ENCODE measurements around the gene ZNF208. TPM values are rescaled to one million over a fixed set of nuclear protein-coding genes. Genes with fewer than 3 reads are reported as not detected.
"Not testable (repeated sequence)": the region's sequence is repeated elsewhere in the genome, so short reads cannot be mapped to it uniquely, and the experiment has no call there.

Gene ZNF208
- total RNA-seq, 1 donor from 2014 or later, result 6.3 TPM

- Histone ChIP-seq H3K9me3 (no peaks in the 10 kb centered on the region), H3K4me1 (no peaks in the 10 kb centered on the region), H3K27me3 (no peaks in the 10 kb centered on the region), H3K36me3 (no peaks in the 10 kb centered on the region), H3K27ac (no peak overlapping the region), H3K4me3 (no peak overlapping the region)
- DNase-seq, result no peak
- intact Hi-C loops (cut with DNase I), result no loop called here
- TF ChIP-seq CTCF (IDR thresholded peaks at IDR 0.05), result no peak
- ATAC-seq, result no peak
These were observed 108.9 kb downstream of the ZNF208 start for GRCh38 chr19:21901861-21902260.

- no peak for DNase-seq
- Histone ChIP-seq H3K9me3 (no peaks in the 10 kb centered on the region), H3K36me3 (no peaks in the 10 kb centered on the region), H3K4me3 (no peak overlapping the region), H3K27me3 (no peaks in the 10 kb centered on the region), H3K4me1 (no peaks in the 10 kb centered on the region), H3K27ac (no peak overlapping the region)
- no peak for TF ChIP-seq CTCF (IDR thresholded peaks at IDR 0.05)
- ATAC-seq, result no peak
- intact Hi-C loops (cut with DNase I), result no loop called here
These were observed 110.3 kb downstream of the ZNF208 start for GRCh38 chr19:21900401-21900800.

- DNase-seq (no peak), ATAC-seq (no peak)
- no peak overlapping the region for H3K27ac ChIP-seq
- no peaks in the 10 kb centered on the region for H3K4me1 ChIP-seq
- H3K9me3 ChIP-seq, result no peaks in the 10 kb centered on the region
- no peak overlapping the region for H3K4me3 ChIP-seq
- no peaks in the 10 kb centered on the region for H3K27me3 ChIP-seq
- no peaks in the 10 kb centered on the region for H3K36me3 ChIP-seq
- intact Hi-C loops (cut with DNase I), result no loop called here
- no peak for TF ChIP-seq CTCF (IDR thresholded peaks at IDR 0.05)
These were observed 119.7 kb downstream of the ZNF208 start for GRCh38 chr19:21891086-21891485.

- intact Hi-C loops (cut with DNase I); H3K9me3 ChIP-seq; H3K27ac ChIP-seq; H3K36me3 ChIP-seq; H3K4me3 ChIP-seq; H3K27me3 ChIP-seq; ATAC-seq; H3K4me1 ChIP-seq: not testable (repeated sequence)
- peak; percentile 66 for DNase-seq
- TF ChIP-seq CTCF (IDR thresholded peaks at IDR 0.05), result peak; percentile 45
These were observed 120.7 kb downstream of the ZNF208 start for GRCh38 chr19:21890017-21890416.

GRCh38 chr19:21885516-21885915 is 125.2 kb downstream of the ZNF208 start:
- H3K27ac ChIP-seq; H3K4me3 ChIP-seq; H3K9me3 ChIP-seq; H3K36me3 ChIP-seq; intact Hi-C loops (cut with DNase I); H3K4me1 ChIP-seq; ATAC-seq; H3K27me3 ChIP-seq; DNase-seq: not testable (repeated sequence)

GRCh38 chr19:21884786-21885185 is 126.0 kb downstream of the ZNF208 start:
- H3K9me3 ChIP-seq; H3K36me3 ChIP-seq; H3K4me1 ChIP-seq; H3K27me3 ChIP-seq; intact Hi-C loops (cut with DNase I); ATAC-seq; DNase-seq; H3K27ac ChIP-seq; H3K4me3 ChIP-seq: not testable (repeated sequence)

DNA sequence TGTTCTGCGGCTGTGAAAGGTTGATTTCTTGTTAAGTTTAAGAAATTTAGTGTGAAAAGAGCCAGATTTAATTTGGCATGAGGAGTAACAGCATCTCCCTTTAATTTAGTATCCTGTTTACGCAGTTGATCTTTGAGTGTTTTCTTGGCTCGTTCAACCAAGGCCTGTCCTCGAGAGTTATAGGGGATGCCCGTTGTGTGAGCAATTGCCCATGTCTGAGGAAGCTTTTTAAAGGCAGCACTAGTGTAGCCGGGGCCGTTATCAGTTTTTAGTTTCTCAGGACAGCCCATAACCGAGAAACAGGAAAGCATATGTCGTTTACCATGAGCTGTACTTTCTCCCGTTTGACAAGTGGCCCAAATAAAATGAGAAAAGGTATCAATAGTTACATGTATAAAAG is 127.2 kb downstream of the ZNF208 start:
- DNase-seq (no peak), ATAC-seq (no peak)
- intact Hi-C loops (cut with DNase I), result no loop called here

More for the DNA sequence above, 127.2 kb downstream of the ZNF208 start:
- Histone ChIP-seq H3K4me1 (no peaks in the 10 kb centered on the region), H3K27me3 (no peaks in the 10 kb centered on the region), H3K9me3 (no peaks in the 10 kb centered on the region), H3K36me3 (no peaks in the 10 kb centered on the region), H3K4me3 (no peak overlapping the region), H3K27ac (no peak overlapping the region)
- no peak for TF ChIP-seq CTCF (IDR thresholded peaks at IDR 0.05)
